HG03565 (cell line): ENCODE results near the gene RASGEF1C.
"Not testable (repeated sequence)": the region's sequence is repeated elsewhere in the genome, so short reads cannot be mapped to it uniquely, and the experiment has no call there.

ENCODE experiments used
- ATAC-seq: cut with Tn5 transposase; IDR thresholded peaks from one replicate; pipeline ENCODE4 v1.9.1; 2021; ENCODE audit warnings: mild to moderate bottlenecking, moderate library complexity; ENCODE audit not compliant: unreplicated experiment

The RASGEF1C gene

GRCh38 chr5:180212363-180213255 is 3.6 kb upstream of the RASGEF1C start:
- no peak for ATAC-seq

GRCh38 chr5:180211761-180212035 is 2.7 kb upstream of the RASGEF1C start:
- ATAC-seq = no peak

DNA sequence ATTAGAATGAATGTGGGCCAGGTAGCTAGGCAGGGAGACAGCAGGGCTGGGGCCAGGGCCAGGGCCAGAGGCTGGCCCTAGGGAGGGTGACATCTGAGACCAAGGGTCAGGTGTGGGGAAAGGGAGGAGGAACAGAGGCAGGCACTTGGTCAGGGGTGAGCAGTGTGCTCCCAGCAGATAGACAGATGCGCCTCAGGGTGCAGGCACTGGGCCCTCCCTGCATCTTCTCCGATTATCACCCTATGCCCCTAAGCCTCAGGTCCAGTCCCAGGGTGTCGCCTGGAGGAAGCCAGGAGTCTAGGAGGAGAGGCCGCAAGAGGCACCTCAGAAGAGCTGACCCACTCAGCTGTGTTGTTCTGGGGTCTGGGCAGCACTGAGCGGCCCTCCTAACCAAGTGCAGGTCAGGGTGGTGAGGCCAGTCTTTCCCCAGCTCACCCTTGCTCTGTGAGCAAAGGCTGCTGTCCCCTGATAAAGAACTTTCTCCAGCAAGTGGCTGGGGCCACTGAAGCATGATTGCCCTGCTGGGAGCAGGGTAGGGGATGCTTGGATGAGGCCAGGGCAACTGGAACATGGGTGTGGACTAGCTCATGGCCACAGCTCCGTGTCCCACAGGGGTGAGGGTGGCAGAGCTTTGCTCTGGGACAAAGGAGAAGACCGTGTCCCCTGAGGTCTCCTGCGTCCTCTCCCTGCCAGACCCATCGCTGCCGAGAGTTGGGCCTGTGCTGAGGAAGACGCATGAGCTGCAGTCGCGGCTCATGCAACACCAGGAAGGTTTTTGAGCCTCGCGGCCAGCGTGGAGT is 2.1 kb upstream of the RASGEF1C start:
- ATAC-seq = no peak

DNA sequence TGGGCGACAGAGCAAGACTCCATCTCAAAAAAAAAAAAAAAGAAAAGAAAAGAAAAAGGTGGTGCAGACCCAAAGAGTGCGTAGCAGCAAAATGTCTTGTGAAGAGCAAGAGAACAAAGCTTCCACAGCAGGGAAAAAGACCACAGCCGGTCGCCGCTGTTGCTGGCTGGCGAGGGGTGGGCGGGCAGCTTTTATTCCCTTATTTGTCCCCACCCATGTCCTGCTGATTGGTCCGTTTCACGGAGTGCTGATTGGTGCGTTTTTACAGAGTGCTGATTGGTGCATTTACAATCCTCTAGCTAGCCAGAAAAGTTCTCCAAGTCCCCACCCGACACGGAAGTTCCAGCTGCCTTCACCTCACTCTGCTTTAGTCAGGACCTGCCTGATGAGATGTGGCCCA is 1.1 kb upstream of the RASGEF1C start:
- not testable (repeated sequence) for ATAC-seq

- ATAC-seq = peak; percentile 7
Measured at GRCh38 chr5:180208435-180209081, 453 bp downstream of the RASGEF1C start.

GRCh38 chr5:180208038-180208434 is 975 bp downstream of the RASGEF1C start:
- no peak for ATAC-seq

- ATAC-seq = no peak
Measured at GRCh38 chr5:180207593-180207992, 1.4 kb downstream of the RASGEF1C start.

DNA sequence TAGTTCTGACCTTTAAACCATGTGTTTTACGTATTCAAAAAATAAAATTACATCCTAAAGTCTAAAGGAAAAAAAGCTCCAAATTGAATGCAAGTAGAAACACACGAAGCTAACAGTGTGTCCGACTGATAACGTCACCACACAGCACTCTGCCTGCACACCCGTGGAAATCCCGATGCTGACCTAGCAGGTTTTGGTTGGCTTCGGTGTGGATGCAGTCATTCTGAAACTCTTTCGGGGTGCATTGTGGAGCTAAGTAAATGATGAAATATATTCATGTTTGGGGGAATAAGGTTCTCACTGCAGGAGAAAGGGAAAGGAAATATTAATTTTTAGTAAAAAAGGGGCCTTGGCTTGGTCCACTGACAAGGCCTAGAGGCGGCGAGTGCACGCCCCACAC is 2.0 kb downstream of the RASGEF1C start:
- no peak for ATAC-seq

GRCh38 chr5:180205916-180206315 is 3.1 kb downstream of the RASGEF1C start:
- ATAC-seq = no peak

- ATAC-seq = no peak
Measured at GRCh38 chr5:180204276-180204819, 4.7 kb downstream of the RASGEF1C start.

- no peak for ATAC-seq
Measured at GRCh38 chr5:180202939-180203573, 6.0 kb downstream of the RASGEF1C start.

DNA sequence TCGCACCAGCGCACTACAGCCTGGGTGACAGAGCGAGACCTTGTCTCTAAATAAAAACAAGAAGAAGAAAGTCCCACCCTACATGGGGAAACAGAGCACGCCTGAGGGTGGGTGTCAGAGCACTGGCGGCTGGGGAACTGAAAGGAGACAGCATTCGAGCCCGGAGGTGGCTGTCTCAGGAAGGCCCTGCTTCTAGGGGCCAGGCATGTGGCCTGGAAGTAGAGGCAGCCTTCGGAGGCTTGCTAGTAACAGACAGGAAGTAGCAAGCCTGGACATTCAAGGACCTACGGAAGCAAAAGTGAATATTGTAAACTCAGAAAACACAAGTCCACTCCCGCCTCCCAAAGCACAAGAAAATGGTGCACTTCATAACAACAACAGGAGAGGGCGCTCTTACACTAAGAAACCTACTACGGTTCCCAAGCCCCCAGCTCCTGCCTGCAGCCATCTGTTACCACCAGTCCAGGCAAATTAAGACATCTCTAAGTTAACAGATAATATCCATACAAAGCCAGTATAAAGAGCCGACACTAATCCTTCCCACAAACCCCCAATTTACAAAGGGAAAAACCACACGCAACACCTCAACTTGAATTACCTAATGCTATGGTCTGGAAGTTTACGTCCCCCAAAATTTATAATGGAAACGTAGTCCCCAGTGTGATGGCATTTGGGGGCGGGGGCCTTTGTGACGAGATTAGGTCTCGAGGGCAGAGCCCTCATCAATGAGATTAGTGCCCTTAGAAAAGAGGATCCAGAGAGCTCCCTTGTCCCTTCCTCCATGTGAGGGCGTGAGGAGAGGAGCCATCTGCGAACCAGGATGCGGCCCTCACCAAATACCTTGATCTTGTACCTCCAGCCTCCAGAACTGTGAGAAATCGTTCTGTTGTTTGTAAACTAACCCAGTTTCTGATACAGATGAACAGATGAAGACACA is 7.7 kb downstream of the RASGEF1C start:
- ATAC-seq = no peak

GRCh38 chr5:180199390-180199789 is 9.6 kb downstream of the RASGEF1C start:
- ATAC-seq = no peak

DNA sequence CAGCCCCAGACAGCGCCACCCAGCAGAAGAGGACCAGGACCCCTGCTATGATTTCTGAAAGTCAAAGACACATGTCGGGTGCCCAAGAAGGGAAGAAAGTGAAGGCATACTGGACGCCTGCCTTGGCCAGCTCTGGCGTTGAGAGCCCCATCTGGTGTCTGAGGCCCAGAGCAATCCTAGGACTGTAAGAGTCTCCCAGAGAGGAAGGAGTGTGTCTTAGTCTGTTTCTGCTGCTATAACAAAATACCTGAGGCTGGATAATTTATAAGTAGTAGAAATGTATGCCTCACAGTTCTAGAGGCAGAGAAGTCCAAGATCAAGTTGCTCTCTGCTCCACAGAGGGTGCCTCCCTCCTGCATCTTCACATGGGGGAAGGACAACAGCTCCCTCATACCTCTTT is 10.8 kb downstream of the RASGEF1C start:
- no peak for ATAC-seq

DNA sequence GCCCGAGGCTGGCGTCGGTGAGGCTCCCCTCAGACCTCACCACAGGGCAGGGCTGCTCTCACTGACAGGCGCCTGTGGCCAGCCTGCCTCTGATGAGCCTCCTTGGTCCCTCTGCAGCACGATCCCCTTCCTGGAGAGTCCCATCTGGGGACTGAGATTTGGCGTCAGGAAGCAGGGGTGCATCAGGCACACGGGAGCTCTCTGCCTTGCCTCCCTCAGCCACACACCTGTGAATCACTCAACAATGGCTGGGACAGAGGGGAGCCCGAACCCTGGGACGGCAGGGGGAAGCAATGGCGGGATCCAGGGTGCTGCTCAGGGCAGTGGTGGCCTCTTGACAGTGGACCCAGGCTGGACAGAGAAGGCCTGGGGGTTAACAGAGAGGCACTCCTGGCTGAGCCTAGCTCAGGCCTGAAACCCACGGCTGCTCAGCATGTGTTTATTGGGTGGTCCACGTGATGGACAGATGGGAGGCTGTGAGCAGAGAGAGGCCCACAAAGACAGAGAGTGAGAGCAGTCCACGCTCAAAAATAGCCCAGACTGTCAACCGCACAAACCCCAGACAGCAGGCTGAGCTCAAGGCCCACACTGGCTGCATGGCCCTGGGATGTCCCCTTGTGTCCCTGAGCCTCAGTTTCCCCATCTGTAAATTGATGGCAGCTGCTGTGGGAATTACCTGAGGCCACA is 11.9 kb downstream of the RASGEF1C start:
- ATAC-seq = no peak

GRCh38 chr5:180194410-180195345 is 14.3 kb downstream of the RASGEF1C start:
- no peak for ATAC-seq

- ATAC-seq = no peak
Measured at GRCh38 chr5:180193749-180194375, 15.1 kb downstream of the RASGEF1C start.

- no peak for ATAC-seq
Measured at GRCh38 chr5:180191716-180192115, 17.3 kb downstream of the RASGEF1C start.
